NCI-H524 (cell line): ENCODE data around the gene NTNG1.
"Not testable (repeated sequence)": the region's sequence is repeated elsewhere in the genome, so short reads cannot be mapped to it uniquely, and the experiment has no call there.

Source experiments
- DNase-seq, 2 experiments: peaks; one replicate each; lab custom pipeline; 2025; lab: John Stamatoyannopoulos, UW

NTNG1 gene

DNA sequence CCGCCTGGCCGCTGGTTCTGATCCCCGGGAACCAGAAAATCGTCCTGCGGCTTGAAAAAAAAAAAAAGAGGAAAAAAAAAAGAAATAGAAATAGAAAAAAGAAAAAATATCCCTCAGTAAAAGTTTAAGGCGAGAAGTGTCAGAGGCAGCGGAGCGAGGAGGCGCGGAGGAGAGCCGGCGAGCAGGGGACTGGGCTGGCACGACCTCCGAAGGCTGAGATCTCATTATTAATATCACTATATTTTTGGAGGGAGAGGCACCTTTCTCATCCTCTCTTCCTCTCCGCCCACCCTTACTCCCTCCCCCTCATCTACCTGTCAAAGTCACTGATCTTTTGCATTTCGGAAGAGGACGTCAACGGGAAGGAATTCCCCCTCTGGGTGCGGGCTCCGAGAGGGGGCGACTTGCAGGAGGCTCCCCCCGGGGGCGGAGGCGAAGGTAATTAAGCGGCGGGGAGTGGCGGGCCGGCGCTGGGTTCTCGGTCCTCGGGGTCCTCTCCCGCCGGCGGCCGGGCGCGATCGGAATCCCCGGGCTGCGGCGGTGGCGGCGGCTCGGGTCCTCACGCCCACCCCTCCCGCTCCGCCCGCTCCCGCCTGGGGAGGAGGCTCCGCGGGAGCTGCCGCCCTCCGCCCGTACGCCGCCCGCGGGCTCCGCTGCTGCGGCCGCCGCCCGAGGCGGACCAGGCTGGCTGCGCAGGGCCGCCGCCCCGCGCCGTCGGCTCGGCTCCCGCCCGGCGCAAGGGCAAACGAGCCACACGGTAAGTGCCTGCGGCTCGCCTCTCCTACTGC is at the start of gene NTNG1:
Gene NTNG1, plus strand, starts transcription at position 337 of the 788 bp plus-strand sequence.
- peak in 1 of 2 experiments; percentile 37 for DNase-seq

DNA sequence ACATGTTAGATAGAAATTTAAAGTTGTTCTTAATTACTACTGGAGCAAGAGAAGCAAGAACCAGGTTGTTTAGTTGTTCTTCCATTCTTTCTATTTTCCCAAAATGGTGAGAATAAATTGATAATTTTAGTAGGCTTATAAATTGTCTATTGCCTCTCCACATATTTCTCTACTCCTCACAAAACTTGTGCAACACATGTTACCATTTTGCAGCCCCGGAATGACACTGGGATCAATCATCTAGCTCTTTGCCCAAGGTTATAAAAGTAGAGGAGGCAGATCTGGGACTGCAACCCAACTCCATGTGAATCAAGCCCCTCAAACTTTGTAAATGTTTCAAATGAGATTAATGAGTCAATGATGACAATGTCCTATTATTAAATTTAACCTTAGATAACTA is 49.4 kb upstream of the NTNG1 start:
- DNase-seq, result no peak

DNA sequence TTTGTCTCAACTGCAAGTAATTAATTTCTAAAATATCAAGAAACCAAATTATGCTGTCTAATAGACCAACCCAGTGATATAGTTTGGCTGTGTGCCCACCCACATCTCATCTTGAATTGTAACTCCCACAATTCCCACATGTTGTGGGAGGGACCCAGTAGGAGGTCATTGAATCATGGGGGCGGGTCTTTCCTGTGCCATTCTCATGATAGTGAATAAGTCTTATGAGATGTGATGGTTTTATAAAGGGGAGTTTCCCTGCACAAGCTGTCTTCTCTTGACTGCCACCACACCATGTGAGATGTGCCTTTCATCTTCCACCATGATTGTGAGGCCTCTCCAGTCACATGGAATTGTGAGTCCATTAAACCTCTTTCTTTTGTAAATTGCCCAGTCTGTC is 47.4 kb upstream of the NTNG1 start:
- not testable (repeated sequence) for DNase-seq

DNA sequence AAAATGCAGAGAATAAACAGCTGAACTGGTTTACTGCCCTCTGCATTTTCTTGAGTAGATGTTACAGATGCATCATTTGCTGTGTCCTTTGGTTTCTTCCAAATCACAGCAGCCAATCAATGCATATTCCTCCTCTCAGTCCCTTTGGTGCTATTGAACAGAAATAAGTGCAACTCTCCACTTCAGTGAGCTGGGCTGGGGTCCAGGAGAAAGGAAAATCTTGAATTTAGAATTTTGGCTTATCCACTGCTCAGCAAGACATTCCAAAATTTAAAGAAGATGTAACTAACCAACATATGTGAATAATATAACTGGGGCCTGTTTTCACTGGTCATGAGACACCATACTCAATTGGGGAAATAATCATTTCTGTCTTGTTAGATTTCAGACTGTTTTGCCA is 45.2 kb upstream of the NTNG1 start:
- no peak for DNase-seq

DNA sequence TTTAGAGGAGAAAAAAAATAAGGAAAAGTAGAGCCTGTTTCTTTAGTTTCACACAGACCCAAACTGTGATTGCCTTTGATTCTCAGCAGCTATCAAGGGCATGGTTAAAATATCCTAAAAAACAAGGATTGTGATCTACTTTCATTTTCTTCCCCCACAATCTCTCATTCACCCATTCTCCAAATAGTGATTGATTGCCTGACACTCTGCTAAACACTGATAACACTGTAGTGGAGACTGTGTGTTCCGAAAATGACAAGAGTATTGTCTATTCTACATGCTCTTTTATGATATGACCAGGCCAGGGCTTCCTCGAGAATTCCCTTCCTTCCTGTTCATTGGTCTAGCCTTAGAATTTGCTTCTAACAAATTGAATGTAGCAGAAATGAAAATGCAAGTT is 44.1 kb upstream of the NTNG1 start:
- DNase-seq, result no peak

DNA sequence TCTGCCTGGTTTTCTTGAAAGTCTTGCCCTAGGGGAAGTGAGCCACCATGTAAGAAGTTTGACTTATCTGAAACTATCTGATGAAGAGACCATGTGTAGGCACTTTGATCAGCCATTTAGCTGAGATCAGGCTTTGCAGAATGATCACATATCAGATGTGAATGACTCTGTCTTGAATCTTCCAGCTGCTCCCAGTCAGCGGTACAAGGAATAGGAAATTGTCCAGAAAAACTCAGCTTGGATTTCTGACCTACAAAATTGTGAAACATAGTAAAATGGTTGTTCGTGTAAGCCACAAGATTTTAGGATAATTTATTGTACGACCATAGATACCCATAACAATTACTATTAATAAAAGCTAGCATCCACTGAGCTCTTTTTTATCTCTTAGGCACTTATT is 41.9 kb upstream of the NTNG1 start:
- no peak for DNase-seq

DNA sequence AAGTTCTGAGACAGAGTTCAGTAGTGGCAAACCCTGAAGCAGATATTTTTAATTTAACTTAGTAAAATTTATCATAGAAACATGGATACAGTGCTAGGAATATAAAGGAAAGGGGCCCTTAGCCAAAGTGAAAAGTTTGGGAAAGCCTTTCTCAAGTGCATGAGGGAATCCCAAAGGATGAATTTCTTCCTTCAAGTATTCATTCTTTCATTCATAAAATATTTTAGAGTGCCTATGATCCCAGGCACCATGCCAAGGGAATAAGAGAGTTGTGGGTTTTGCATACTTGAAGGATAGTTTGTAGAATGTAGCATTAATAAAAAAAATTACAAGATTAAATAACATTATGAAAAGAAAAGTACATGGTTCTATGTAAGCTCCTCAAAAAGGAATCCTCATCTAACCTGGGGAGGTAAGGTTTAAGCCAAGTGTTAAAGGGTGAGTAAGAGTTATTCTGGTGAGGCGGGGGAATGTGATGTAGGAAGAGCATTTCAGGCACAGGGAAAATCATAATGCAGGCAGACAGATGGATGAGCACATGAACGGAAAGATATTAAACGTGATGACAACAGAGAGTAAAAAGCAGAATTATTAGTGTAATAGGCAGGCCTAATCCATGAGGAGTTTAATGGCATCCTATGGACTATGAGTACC is 40.4 kb upstream of the NTNG1 start:
- DNase-seq, result no peak

DNA sequence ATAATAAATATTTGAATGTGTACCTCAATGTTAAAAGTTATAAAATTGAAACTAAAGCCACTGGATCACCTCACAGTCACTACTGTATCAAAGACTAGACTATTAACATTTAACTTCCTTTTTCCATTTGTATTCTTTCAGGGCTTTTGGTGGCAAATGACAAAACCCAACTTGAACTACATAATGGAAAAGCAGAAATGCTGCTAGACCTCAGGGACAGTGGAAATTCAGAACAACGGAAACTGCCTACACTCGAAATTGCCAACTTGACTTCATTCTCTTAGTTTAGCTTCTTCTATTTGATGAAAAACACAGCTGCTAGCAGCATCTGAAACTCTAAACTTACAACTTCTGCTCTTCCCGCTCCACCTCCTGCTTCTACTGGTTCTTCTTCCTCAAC is 34.9 kb upstream of the NTNG1 start:
- no peak for DNase-seq

DNA sequence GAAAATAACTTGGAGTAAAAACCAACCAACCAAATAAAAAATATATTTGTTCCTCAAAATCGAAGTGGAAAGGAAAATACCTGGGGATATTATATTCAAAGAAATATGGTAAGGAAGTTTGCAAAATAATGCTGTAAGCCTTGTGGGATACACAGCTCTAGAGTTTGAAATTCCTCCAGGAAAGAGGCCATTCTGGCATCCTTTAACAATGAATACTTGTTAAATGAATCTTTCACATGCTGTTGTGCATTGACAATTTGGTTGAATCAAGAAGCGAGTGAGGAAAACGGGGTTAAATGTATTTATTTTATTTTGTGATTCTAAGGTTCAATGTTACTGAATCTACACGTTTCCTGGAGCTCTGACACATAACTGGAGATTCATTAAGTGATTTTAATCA is 30.5 kb upstream of the NTNG1 start:
- no peak for DNase-seq

DNA sequence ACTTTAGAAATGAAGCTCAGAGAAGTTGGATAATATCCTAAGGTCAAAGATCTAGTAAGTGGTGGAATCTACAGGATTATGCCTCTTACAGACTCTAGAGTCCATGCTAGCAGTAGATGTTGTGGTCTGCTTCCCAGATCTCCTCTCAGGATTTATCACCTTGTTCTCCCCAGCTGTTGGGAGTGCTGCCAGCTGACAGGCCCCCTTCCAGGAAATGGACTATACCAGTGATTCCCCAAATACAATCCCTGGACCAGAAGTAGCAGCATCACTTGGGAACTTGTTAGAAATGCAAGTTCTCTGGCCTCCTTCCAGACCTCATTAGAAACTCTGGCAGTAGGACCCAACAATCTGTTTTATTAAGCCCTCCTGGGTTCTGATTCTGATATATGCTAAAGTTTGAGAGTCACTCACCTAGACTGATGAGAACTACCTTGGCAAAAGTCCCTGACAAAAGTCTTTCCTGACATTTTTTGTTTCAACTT is 24.5 kb upstream of the NTNG1 start:
- DNase-seq, result no peak

DNA sequence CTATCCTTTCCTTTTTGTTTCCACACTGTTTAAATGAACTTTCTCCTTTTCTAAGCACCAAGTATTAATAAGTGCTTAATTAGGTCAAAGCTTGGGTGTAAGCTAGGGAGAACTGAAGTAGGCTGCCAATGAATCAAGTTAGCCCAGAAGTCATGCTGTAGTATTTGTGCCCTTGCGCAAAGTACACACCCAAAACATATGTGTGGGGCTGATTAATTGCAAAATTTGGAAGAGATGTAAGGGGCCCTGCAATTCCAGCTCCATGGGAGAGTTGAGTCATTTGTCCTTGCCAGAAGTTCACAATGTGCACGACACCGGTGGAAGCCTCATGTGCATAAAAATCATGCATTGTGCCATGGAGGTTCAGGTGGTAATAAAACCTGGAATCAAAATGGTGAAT is 18.6 kb upstream of the NTNG1 start:
- DNase-seq, result no peak

DNA sequence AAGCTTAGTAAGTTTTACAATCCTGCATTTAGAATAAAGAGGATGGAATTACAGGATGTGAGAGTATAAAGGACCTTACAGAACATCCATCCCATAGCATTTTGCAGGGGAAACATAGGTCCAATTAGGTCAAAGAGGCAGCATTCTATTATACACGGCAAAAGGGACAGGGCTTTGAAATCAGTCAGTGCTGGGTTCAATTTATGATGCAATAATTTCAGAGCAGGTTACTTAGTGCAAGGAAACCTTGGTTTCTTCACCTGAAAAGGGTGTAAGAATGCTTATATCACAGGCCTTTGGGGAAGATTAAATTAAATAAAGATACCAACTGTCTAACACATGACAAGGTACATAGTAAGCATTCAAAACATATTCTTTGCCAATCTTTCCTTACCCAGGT is 17.1 kb upstream of the NTNG1 start:
- no peak for DNase-seq

DNA sequence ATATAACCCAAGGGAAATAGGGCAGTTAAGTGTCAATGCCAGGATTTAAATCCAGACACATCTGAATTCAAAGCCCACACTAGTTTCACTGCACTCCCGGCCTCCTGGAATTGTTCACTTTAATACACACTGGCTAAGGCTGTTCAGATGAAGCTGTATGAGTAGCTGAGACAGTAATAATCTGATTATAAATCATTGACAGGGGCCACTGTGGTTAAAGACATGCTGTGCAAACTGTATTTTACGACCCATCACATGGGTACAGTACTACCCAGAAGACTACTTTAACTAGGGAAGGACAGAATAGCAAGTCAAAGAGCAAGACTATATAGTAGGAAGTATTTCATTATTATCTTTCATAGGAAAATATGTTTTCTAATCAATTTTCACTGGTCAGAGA is 16.1 kb upstream of the NTNG1 start:
- DNase-seq, result no peak

DNA sequence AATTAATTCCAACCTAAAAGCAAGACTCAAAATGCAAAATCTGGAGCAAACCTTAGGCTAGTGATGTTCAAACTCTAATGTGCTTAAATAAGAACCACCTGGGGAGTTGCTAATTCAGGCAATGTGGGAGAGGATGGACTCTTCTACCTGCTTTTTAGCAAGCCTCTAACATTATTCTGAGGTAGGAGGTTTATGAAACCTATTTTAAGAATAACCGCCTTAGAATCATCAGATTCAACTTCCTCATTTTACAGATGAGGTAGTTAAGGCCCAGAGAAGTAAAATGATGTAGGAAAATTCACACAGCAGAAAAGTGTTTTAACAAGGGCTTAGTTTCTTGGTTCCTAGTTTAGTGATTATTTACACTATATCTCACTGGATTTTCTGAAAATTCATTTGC is 8.6 kb upstream of the NTNG1 start:
- no peak for DNase-seq

DNA sequence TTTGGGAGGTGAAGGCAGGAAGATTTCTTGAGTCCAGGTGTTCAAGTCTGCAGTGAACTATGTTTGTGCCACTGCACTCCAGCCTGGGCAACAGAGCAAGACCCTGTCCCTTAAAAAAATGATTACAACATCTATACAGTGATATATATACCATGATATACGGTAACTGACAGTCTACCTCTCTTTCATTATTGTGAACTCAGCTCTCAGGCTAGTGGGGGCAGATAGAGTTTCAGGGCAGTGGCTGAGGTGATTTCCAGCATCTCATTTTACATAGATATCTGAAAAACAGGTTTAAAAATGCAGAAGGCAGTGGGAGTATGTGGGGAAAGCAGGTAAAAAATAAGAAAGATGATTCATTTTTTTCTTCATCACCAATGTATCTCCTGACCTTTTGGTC is 8.1 kb upstream of the NTNG1 start:
- no peak for DNase-seq

DNA sequence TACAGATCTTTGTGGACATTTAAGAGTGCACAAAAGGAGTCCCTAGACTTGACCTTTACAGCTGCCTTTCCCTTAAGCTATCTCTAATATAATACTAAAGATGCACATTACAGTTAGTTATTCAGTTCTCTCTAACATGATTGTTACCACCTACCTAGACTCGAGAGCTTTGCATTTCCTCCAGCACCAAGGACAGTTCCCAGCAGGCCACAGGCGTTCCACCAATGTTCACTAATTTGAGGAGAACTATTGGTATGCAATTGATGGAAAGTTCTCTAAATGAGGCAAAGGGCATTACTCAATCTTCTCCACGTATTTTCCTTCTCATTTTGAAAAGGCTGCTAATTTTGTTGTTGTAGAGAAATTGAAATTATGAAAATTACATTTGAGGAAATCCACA is 5.4 kb upstream of the NTNG1 start:
- DNase-seq, result no peak

DNA sequence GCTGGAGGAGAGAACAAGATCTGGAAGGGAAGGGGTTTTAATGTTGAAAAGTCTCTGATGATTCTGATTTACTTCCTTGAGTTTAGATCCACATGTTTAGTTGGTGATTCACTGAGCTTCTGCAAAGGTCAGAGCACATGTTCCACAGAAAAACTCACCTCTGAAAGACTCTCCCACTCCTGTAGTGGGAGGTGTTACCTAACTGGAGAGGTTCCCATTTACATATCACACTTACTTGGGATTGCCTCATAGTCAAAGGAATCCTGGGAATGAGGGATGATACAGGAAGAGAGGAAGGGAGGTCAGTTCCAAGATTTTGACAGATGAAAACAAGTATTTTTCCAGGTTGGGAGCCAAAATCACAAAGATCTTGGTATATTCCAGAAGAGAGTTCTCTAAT is 2.7 kb upstream of the NTNG1 start:
- no peak for DNase-seq

DNA sequence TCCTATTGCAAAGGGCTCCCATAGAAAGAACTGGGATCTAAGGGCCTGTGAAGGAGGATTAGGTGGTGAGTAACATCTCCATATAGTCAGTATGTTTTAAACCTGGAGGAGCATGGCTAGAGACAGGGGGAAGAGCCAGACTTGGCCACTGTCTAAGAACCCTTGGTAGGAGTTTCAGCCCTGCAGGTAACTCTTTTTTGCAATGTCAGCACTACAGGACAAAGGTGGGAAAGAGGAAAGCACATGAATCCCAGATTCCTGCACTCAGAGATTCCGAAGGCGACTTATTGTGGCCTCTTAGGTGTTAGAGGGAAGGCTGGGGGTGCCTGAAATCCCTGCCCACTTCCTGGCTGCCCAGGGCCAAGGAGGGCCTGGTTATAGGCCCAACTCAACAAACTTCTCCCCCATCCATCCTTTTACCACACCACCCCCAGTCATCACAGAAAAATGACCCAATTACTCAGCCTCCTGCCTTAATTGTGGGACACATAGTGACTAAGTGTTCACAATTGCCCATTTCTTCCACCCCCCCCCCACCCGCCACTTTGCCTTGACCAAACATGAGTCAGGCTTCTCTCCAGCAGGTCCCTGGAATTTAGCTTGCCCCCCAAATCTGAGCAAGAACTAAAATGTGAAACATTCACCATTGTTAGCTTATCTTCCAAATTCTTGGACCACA is 1.9 kb upstream of the NTNG1 start:
- DNase-seq, result no peak

DNA sequence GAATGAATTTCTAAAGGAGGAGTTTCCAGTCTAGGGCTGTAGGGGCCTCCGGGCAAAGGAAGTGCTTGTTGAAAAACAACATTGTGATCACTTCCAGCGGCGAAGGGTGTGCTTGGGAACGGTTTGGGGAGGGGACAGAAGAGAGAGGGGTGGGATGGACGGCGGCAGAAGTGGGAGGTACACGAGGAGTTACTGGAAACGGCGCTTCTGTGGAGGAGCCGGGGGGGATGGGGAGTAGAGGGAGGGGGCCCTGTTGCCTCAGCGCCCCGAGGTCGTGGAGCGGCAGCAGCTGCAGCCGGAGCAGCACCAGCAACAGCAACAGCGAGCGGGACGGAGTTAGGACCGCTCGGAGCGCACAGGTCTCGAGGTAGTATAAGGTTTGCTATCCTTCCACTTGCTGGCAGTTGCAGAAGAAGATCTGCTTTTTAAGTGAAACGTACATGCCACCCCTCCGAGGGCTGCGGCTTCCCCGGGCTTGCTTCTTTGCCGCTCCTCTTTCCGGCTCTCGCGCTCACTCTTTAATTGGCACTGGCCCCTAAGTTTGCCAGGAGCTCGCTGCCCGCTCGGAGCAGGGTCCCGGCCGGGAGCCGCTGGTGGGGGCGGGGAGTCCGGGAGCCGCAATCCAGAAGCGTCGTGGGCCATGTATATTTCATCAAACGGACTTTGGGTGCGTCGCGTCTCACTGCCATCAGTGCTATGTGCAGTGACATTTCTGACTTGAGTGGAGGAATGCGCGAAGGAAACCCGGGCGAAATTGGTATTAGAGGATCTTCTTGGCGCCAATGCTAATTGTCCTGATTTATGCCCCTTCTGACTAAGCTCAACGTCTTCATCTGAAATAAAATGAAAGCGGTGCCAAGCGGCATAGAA is 771 bp upstream of the NTNG1 start:
- peak; percentile 32 to 35 for DNase-seq

DNA sequence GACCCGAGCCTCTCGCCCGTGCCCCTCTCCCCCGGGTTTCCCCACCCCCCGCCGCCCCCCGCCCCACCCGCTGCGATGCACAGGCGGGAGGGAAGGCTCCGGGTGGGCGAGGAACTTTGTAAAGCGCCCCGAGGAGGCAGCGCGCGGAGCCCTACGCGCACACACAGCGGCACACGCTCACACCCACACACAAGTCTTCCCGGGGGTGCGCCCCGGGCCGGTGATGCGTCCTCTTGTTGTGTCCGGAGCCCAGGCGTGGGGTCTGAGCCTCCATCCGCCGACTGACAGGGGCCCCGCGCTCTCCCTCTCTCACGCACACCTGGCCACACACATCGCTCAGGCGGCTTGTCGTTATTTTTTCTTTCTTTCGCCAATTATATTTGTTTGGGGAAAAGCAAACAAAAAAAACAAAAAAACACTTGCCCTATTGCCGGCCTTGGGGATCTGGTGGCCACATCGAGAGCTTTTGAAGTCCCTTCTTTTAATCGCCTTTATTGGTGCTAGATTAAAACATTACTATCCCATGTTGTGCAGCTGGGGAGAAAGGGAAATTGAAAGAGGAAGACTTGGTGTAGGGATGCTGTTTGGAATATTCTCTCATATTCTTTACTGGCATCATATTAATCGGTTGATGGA is 770 bp downstream of the NTNG1 start:
- peak; percentile 3 to 37 for DNase-seq

DNA sequence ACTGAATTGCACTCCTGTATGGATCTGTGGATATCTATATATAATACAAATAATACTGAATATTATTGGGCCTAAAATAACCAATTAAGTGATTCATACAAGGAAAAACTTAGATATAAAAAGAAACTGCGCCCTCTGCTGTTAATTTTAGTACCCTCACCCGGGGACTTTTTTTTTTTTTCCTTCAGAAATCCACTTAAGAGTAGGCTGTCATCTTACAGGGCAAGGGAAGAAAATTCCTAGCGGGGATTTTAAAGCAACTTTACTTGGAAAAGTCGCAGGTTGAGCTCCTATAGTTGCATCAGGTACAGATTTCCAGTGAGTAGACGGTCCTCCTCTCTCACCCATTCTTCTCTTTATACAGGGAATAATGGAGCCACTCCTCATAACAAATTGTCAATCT is 1.3 kb downstream of the NTNG1 start:
- peak; percentile 2 to 73 for DNase-seq

DNA sequence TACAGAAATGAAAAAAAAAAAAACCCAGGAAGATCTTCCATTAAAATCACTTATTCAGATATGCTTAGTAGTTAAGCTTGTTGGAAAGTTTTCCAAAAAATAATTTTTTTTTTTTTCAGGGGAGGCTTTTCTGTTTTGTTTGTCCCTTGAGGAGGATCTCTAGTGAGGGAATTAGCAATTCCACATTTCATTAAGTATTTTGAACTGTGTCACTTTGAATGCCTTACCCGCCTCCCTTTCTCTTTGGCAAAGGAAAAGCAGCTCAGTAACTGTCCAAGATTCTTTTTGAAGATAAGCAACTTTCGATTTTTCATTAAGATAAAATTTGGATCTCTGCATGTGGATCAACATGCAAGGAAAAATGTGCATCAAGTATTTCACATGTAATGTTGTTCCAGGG is 1.8 kb downstream of the NTNG1 start:
- no peak for DNase-seq
